Pancreas (tissue), 10 donors: Measurements from ENCODE around the gene PASK. TPM values are rescaled to one million over a fixed set of nuclear protein-coding genes. Genes with fewer than 3 reads are reported as not detected.

ENCODE experiments used
- ATAC-seq, 4 donors: fragments of 200-7000 bp; cut with Tn5 transposase; one replicate each; pipeline versions ENCODE4 v1.8.0 to v1.9.1; 2020; ENCODE audit warnings: mild to moderate bottlenecking in 4 of 4, moderate library complexity in 4 of 4
- DNase-seq, 6 donors: peaks; one replicate each; pipeline ENCODE4 v3.0.0-alpha.2; 2020
- FAIRE-seq: peaks from 2 replicates; lab custom pipeline; 2012; peaks lifted over from hg19 to GRCh38; lab: Jason Lieb, UNC
- H3K27ac ChIP-seq, 4 donors: fragments of 200-600 bp; sonication (generic); 1 replicate in 3 of 4; 2 replicates in 1 of 4; pipeline versions ENCODE4 v1.5.0 to v1.8.0; 2020
- H3K27me3 ChIP-seq, 4 donors: fragments of 200-600 bp; one replicate each; pipeline ENCODE4 v1.8.0; 2021
- H3K36me3 ChIP-seq, 3 donors: fragments of 200-600 bp; sonication (generic) in 1 of 3; one replicate each; pipeline versions ENCODE4 v1.5.0 to v1.8.0; 2020 to 2021
- H3K4me1 ChIP-seq, 3 donors: fragments of 200-600 bp; one replicate each; pipeline ENCODE4 v1.8.0; 2021
- H3K4me3 ChIP-seq, 4 donors: fragments of 200-600 bp; sonication (generic) in 2 of 4; one replicate each; pipeline versions ENCODE4 v1.5.0 to v1.8.0; 2020 to 2021
- H3K9me3 ChIP-seq, 4 donors: fragments of 200-600 bp; one replicate each; pipeline ENCODE4 v1.8.0; 2021
- WGBS, 2 donors: extraction: QIAGEN DNeasy Blood & Tissue Kit; methylation state at CpG; one replicate each; pipeline ENCODE4 v1.1.7; 2013; 5-methylcytosine and 5-hydroxymethylcytosine counted together
- intact Hi-C, 3 donors: fragments of 100-400 bp; cut with DNase I; formaldehyde crosslinking; loops; one replicate each; pipeline versions ENCODE4 v1.11.1 to v1.14.2; 2022
- polyA plus RNA-seq, 2 donors: library from polyadenylated mRNA; stranded (reverse); fragments of 200-250 nt; gene quantifications; one replicate each; pipeline ENCODE4 v1.2.3, GENCODE V29; 2013
- total RNA-seq, 6 donors: library from RNA; stranded (reverse); fragmentation: NEBNext Ultra II Directional in 4 of 6; extraction: Animal tissue kit (Norgen Biotek cat#: 25700) in 4 of 6; gene quantifications; one replicate each; pipeline versions ENCODE4 v1.2.1 to v1.2.4, GENCODE V29; 2021 to 2023
- TF ChIP-seq, protein P1 (sequence below), 4 donors: fragments of 200-600 bp; sonication (generic) in 3 of 4; IDR thresholded peaks; one replicate each; pipeline versions ENCODE4 v1.5.0 to v1.8.0; 2021; ENCODE audit warnings: antibody characterized with exemption in 4 of 4
- donor health status: healthy with polysubstance abuse.
- donor health status: DM: no; HTN: no; CAD: no; lungs with moderate emphysema.
- donor health status: DM: no; HTN: no; CAD: no.
- donor health status: control.
- donor health status: control.
- donor health status: Bipolar disorder and iron deficiency.
- donor health status: DM: yes; HTN: yes; CAD: no.
- donor health status: DM: no; HTN: no; CAD: no.
- donor health status: DM: no; HTN: no; CAD: no.
- donor health status: DM: yes; HTN: yes; CAD: no.

PASK gene
- total and polyA plus RNA-seq, 8 donors, result 3.7 to 14.5 (median 9.2) TPM

DNA sequence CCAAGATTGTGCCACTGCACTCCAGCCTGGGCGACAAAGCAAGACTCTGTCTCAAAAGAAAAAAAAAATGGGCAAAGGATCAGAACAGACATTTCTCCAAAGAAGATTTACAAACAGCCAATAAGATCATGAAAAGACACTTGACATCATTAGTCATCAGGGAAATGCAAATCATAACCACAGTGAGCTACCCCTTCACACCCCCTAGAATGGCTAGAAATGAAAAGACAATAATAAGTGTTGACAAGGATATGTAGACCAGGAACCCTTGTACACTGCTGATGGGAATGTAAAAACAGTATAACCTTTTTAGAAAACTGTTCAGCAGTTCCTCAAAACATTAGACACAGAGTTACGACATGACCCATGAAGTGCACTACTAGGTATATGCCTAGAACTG lies 28.8 kb downstream of the PASK start:
- Histone ChIP-seq H3K4me3 (no peak overlapping the region), H3K4me1 (no peaks in the 10 kb centered on the region), H3K27me3 (no peaks in the 10 kb centered on the region), H3K9me3 (no peaks in the 10 kb centered on the region), H3K27ac (no peak overlapping the region), H3K36me3 (no peaks in the 10 kb centered on the region)
- FAIRE-seq (no peak), ATAC-seq (no peak), DNase-seq (no peak)
- intact Hi-C loops, result no loop called here
- TF ChIP-seq, protein P1, sequence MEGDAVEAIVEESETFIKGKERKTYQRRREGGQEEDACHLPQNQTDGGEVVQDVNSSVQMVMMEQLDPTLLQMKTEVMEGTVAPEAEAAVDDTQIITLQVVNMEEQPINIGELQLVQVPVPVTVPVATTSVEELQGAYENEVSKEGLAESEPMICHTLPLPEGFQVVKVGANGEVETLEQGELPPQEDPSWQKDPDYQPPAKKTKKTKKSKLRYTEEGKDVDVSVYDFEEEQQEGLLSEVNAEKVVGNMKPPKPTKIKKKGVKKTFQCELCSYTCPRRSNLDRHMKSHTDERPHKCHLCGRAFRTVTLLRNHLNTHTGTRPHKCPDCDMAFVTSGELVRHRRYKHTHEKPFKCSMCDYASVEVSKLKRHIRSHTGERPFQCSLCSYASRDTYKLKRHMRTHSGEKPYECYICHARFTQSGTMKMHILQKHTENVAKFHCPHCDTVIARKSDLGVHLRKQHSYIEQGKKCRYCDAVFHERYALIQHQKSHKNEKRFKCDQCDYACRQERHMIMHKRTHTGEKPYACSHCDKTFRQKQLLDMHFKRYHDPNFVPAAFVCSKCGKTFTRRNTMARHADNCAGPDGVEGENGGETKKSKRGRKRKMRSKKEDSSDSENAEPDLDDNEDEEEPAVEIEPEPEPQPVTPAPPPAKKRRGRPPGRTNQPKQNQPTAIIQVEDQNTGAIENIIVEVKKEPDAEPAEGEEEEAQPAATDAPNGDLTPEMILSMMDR (IDR thresholded peaks at IDR 0.05), result no peak
- WGBS, 2 donors, result 95 to 98% methylated on average over 2 of the region's 2 CpGs

DNA sequence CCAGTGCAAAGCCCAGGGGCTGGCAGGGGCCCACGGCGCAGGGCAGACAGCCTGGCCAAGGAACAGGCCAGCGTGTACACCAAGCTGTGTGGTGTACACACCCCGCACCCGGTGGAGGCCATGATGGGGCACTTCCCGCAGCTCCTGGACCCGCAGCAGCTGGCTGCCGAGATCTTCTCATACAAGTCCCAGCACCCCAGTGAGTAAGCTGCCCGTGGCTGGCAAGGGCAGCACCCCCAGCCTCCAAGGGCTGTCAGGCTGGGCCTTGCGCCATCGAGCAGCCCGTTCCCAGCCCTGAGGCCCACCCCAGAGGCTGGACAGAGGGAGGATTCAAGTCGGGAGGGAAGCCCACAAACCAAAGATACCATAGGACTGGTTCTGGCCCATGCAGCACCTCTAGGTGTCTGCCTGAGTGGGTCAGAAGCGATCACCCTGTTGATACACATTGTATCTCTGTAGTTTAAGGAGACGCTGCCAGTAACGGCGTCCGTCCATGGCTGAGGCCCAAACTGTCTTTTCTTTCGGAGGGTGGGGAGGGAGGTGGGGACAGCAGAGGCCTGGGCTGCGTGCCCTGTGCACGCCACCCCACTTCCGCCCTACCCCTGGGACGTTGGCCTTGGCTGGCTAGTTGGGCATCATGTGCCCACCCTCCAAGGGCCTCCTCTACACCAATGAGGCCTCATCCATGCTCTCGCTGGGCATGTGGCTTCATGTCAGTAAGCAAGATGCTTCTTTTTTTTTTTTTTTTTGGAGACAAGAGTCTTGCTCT lies 30.4 kb downstream of the PASK start:
- no peak for ATAC-seq

DNA sequence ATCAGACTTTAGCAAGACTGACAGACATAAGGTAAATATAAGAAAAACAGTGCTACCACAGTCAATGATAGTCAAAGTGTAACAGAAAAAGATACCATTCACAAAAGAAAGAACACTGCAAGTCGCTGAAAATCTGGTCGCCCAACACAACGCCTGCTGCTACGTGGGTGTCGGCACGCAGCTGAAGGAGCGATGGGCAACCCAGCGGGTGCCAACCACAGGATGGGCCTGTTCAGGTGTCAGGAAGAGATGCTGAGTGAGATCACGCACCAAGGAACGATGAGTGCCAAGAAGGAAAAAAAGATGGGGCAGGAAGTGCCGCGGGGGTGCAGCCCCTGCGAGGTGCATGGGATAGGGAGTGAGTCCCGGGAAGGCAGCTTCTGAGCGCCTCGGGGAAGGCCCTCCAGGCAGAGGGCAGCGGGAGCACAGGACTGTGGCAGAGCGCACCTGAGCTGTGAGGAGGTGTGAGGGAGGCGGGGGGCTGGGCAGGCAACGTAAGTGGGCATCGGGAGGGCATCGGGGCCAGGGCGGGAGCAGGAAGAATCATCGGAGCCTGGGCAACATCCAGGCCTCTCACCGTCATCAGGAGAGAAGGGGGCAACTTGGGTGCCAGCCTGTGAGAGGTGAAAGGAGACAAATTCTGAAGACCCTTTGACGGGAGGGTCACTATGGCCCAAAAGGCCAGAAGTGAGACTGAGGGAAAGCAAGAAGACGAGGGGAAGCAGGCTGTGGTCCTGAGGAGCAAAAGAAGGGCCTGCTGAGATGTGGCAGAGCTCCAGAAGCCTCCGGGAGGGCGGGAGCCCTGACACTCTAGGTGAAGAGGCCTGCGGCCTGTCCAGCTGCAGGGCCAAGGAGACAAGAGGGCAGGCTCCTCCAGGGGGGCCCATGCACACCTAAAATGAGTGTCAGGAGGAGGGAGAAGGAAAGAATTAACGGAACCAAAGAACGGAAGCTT lies 32.4 kb downstream of the PASK start:
- no peaks in the 10 kb centered on the region for H3K4me1 ChIP-seq
- FAIRE-seq (no peak), ATAC-seq (no peak)

More for the DNA sequence above, 30.4 kb downstream of the PASK start:
- TF ChIP-seq, protein P1 (IDR thresholded peaks at IDR 0.05), result no peak
- FAIRE-seq, result no peak
- Histone ChIP-seq H3K36me3 (no peaks in the 10 kb centered on the region), H3K27me3 (no peaks in the 10 kb centered on the region), H3K9me3 (no peaks in the 10 kb centered on the region), H3K4me3 (no peak overlapping the region), H3K4me1 (no peaks in the 10 kb centered on the region), H3K27ac (no peak overlapping the region)
- peak in 1 of 6 donors; percentile 28 for DNase-seq
- WGBS, 2 donors, result 92 to 95% methylated on average over 24 of the region's 24 CpGs
- intact Hi-C loops, result no loop called here

DNA sequence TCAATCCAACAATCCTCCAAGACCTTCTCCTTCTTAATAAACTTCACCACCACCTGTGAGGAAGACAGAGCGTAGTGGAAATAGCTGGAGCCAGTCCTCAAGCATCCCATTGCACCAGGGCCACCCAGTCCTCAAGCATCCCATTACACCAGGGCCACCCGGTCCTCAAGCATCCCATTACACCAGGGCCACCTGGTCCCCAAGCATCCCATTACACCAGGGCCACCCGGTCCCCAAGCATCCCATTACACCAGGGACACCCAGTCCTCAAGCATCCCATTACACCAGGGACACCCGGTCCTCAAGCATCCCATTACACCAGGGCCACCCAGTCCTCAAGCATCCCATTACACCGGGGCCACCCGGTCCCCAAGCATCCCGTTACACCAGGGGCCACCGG lies 33.9 kb downstream of the PASK start:
- Histone ChIP-seq H3K36me3 (no peaks in the 10 kb centered on the region), H3K4me3 (no peak overlapping the region), H3K4me1 (no peaks in the 10 kb centered on the region), H3K9me3 (no peaks in the 10 kb centered on the region), H3K27ac (no peak overlapping the region), H3K27me3 (no peaks in the 10 kb centered on the region)
- ATAC-seq, result no peak
- 83 to 95% methylated on average over 8 of the region's 8 CpGs for WGBS, 2 donors
- TF ChIP-seq, protein P1 (IDR thresholded peaks at IDR 0.05), result no peak
- intact Hi-C loops, result no loop called here
- FAIRE-seq, result no peak
- DNase-seq, result peak in 1 of 6 donors; percentile 15

More for the DNA sequence above, 32.4 kb downstream of the PASK start:
- intact Hi-C loops, result no loop called here
- Histone ChIP-seq H3K27ac (no peak overlapping the region), H3K4me3 (no peak overlapping the region), H3K27me3 (no peaks in the 10 kb centered on the region), H3K36me3 (no peaks in the 10 kb centered on the region), H3K9me3 (no peaks in the 10 kb centered on the region)
- TF ChIP-seq, protein P1 (IDR thresholded peaks at IDR 0.05), result no peak
- peak in 1 of 6 donors; percentile 33 for DNase-seq
- WGBS, 2 donors, result 90 to 96% methylated on average over 32 of the region's 32 CpGs
